GM12878 (cell line): ENCODE data around the gene ZSCAN20. TPM values are rescaled to one million over a fixed set of nuclear protein-coding genes. Genes with fewer than 3 reads are reported as not detected.

Experiments used
- ATAC-seq: fragments of 200-7000 bp; cut with Tn5 transposase; 3 replicates; pipeline ENCODE4 v1.9.1; 2020; ENCODE audit warnings: mild to moderate bottlenecking, moderate library complexity
- BruUV-seq: library from RNA; stranded (reverse); fragments of 400-500 nt; replicated peaks from 2 replicates; lab custom pipeline; 2021; lab: Mats Ljungman, UMichigan
- CTCF ChIA-PET: fragments of 300-600 bp; sonication (Branson Sonifier 250); formaldehyde crosslinking; extraction: SDS; loops from one replicate; lab custom pipeline; 2021; ENCODE audit warnings: inconsistent platforms; lab: Yijun Ruan, JAX
- POLR2A ChIA-PET: fragments of 350-600 bp; formaldehyde crosslinking; extraction: SDS; loops from one replicate; lab custom pipeline; 2021; ENCODE audit warnings: inconsistent platforms; lab: Charles Lee
- RAD21 ChIA-PET: fragments of 300-600 bp; sonication (Branson Sonifier 250); formaldehyde crosslinking; loops from one replicate; lab custom pipeline; 2023; ENCODE audit warnings: antibody characterized with exemption; ENCODE audit not compliant: unreplicated experiment; lab: Charles Lee
- SMC1A ChIA-PET: fragments of 300-600 bp; sonication (Branson Sonifier 250); formaldehyde crosslinking; loops from one replicate; lab custom pipeline; 2023; ENCODE audit not compliant: unreplicated experiment, uncharacterized antibody; lab: Charles Lee
- DNase-seq: peaks from one replicate; pipeline ENCODE4 v3.0.0-alpha.2; 2011; ENCODE audit warnings: low read depth, low spot score
- FAIRE-seq: peaks from 3 replicates; lab custom pipeline; 2011; peaks lifted over from hg19 to GRCh38; lab: Jason Lieb, UNC
- H2AFZ ChIP-seq: 2 replicates; pipeline ENCODE4 v1.6.0; 2011; ENCODE audit warnings: low read depth, low read length, control low read depth; ENCODE audit not compliant: control insufficient read depth
- H3K27ac ChIP-seq: 2 replicates; pipeline ENCODE4 v1.5.1; 2011; ENCODE audit warnings: control low read depth; ENCODE audit not compliant: control insufficient read depth, insufficient read depth
- H3K27me3 ChIP-seq, 2 experiments: replicated peaks in 1 of 2; 2 replicates each; pipeline versions ENCODE4 v1.6.0 to v1.6.1; 2011; ENCODE audit warnings: low read length in 1 of 2; ENCODE audit not compliant: control insufficient read depth in 2 of 2, insufficient read depth in 2 of 2
- H3K36me3 ChIP-seq, 2 experiments: 2 replicates each; pipeline ENCODE4 v1.5.1; 2011; ENCODE audit warnings: low read length in 1 of 2; ENCODE audit not compliant: control insufficient read depth in 2 of 2, insufficient read depth in 2 of 2
- H3K4me1 ChIP-seq: 2 replicates; pipeline ENCODE4 v1.6.1; 2011; ENCODE audit warnings: mild to moderate bottlenecking, low read length, moderate library complexity, mixed read lengths; ENCODE audit not compliant: control insufficient read depth, insufficient read depth
- H3K4me2 ChIP-seq: 2 replicates; pipeline ENCODE4 v1.6.0; 2011; ENCODE audit warnings: control low read depth; ENCODE audit not compliant: control insufficient read depth, insufficient read depth
- H3K4me3 ChIP-seq: fragments of 200-600 bp; sonication (generic); 2 replicates; pipeline ENCODE4 v1.5.1; 2016
- H3K79me2 ChIP-seq: 2 replicates; pipeline ENCODE4 v1.6.0; 2011; ENCODE audit warnings: low read length; ENCODE audit not compliant: control insufficient read depth, insufficient read depth
- H3K9ac ChIP-seq: 2 replicates; pipeline ENCODE4 v1.8.0; 2011; ENCODE audit warnings: low read length, control low read depth, mixed read lengths; ENCODE audit not compliant: control insufficient read depth, insufficient read depth
- H3K9me3 ChIP-seq: replicated peaks from 3 replicates; pipeline ENCODE4 v1.5.1; 2011; ENCODE audit warnings: mild to moderate bottlenecking, low read length; ENCODE audit not compliant: control insufficient read depth, insufficient read depth
- H4K20me1 ChIP-seq: 2 replicates; pipeline ENCODE4 v1.6.0; 2011; ENCODE audit not compliant: control insufficient read depth, insufficient read depth
- ATF7 ChIP-seq: fragments of 450-650 bp; IDR thresholded peaks from 2 replicates; pipeline ENCODE4 v1.6.1; 2016; ENCODE audit warnings: low read depth, mild to moderate bottlenecking
- CBX3 ChIP-seq: fragments of 200-600 bp; sonication (generic); IDR thresholded peaks from 2 replicates; pipeline ENCODE4 v1.6.1; 2016; ENCODE audit warnings: low read depth, borderline replicate concordance
- GATAD2B ChIP-seq: fragments of 450-650 bp; conservative IDR thresholded peaks from 2 replicates; pipeline ENCODE4 v1.6.1; 2017; ENCODE audit warnings: low read depth, mild to moderate bottlenecking, moderate library complexity
- IRF4 ChIP-seq: IDR thresholded peaks from 2 replicates; pipeline ENCODE4 v1.6.1; 2011; ENCODE audit warnings: low read depth, low read length
- RB1 ChIP-seq: fragments of 450-650 bp; formaldehyde crosslinking; IDR thresholded peaks from 2 replicates; pipeline ENCODE4 v1.6.1; 2017; ENCODE audit warnings: mild to moderate bottlenecking, borderline replicate concordance
- RELA ChIP-seq: fragments of 450-650 bp; IDR thresholded peaks from 2 replicates; pipeline ENCODE4 v1.8.0; 2014; ENCODE audit warnings: borderline replicate concordance; ENCODE audit not compliant: partially characterized antibody
- SUPT20H ChIP-seq: IDR thresholded peaks from 2 replicates; pipeline ENCODE4 v1.6.1; 2011; ENCODE audit warnings: low read depth, mild to moderate bottlenecking, low read length, moderate library complexity, borderline replicate concordance; ENCODE audit not compliant: control insufficient read depth
- ZZZ3 ChIP-seq: IDR thresholded peaks from 2 replicates; pipeline ENCODE4 v1.6.1; 2011; ENCODE audit warnings: low read depth; ENCODE audit not compliant: control insufficient read depth, insufficient read length
- WGBS: methylation state at CpG from one replicate; pipeline ENCODE4 v1.1.6; 2016; ENCODE audit warnings: low lambda C conversion rate; ENCODE audit not compliant: insufficient replicate concordance, insufficient coverage; ENCODE audit errors: missing lambda C conversion rate; 5-methylcytosine and 5-hydroxymethylcytosine counted together
- in situ Hi-C: fragments of 300-500 bp; cut with MboI; formaldehyde crosslinking; loops from 9 replicates; pipeline ENCODE4 v1.14.3; 2018; ENCODE audit warnings: mixed read lengths
- intact Hi-C: fragments of 100-400 bp; cut with micrococcal nuclease; formaldehyde crosslinking; loops from one replicate; pipeline ENCODE4 v1.14.2; 2022; ENCODE audit not compliant: unreplicated experiment
- polyA plus RNA-seq, 11 experiments: library from polyadenylated mRNA; depleted of rRNA in 4 of 11; unstranded in 6 of 11; stranded (reverse) in 5 of 11; fragments of >200 nt; fragmentation: Nextera tagmentation in 4 of 11; fragmentation: Illumina TruSeq in 1 of 11; extraction: Ambion mirVana in 4 of 11; extraction: Trizol in 1 of 11; gene quantifications; 1 replicate in 1 of 11; 2 replicates in 10 of 11; pipeline versions ENCODE4 v1.2.1 to v1.2.3, GENCODE V29; 2011 to 2016; ENCODE audit warnings: inconsistent platforms in 2 of 11, missing spikeins in 2 of 11, low read depth in 1 of 11
- total RNA-seq, 4 experiments: library from RNA; depleted of rRNA in 3 of 4; stranded (reverse); fragments of >200 nt in 3 of 4; fragmentation: Illumina TruSeq in 1 of 4; extraction: Trizol in 1 of 4; gene quantifications; 2 replicates each; pipeline versions ENCODE4 v1.2.1 to v1.2.3, GENCODE V29; 2013 to 2021
- TF ChIP-seq, protein P1 (sequence below): fragments of 450-650 bp; IDR thresholded peaks from 2 replicates; pipeline ENCODE4 v1.6.1; 2017; ENCODE audit warnings: mild to moderate bottlenecking, moderate library complexity
- TF ChIP-seq, protein P2 (sequence below): fragments of 450-650 bp; IDR thresholded peaks from 2 replicates; pipeline ENCODE4 v1.6.1; 2016; ENCODE audit warnings: mild to moderate bottlenecking

The ZSCAN20 gene
- total and polyA plus RNA-seq, 10 of the 15 experiments (the other 5 are each of a cell fraction or from before 2014, with no cell fraction given): 0.35 to 5.1 (median 2.4) TPM

DNA sequence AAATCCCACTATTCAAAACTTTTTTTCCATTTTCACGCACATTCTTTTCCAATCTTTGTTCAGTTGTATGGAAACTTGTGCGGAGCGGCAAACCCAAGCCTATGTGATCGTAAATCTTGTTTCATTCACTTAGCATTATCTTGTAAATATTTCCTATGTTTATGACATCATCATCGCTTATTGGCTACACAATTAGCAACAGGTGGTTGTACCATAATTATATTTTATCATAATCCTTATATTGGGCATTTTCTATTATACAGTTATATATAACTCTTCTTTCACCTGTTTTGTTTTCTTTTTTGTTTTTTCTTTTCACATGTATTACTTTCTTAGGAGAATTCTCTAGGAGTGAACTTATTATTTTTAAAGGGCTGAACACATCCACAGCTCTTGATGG is 65.4 kb downstream of the ZSCAN20 start:
- no peaks in the 10 kb centered on the region; a peak in 1 of 4 replicates for H3K27me3 ChIP-seq
- in situ Hi-C loops: no loop called here
- H3K79me2 ChIP-seq: no peaks in the 10 kb centered on the region
- H3K9ac ChIP-seq: no peak overlapping the region
- ChIA-PET CTCF (no interaction called here), POLR2A (no interaction called here), SMC1A (no interaction called here), RAD21 (no interaction called here)
- no peak for DNase-seq
- 76% methylated on average over 5 of the region's 5 CpGs for WGBS
- no peaks in the 10 kb centered on the region for H3K4me1 ChIP-seq
- no peak overlapping the region for H3K27ac ChIP-seq
- BruUV-seq: no TSS peak
- ATAC-seq: no peak
- H2AFZ ChIP-seq: no peak overlapping the region
- no peaks in the 10 kb centered on the region for H4K20me1 ChIP-seq
- intact Hi-C loops: no loop called here
- H3K4me3 ChIP-seq: no peak overlapping the region
- no peak for FAIRE-seq
- H3K36me3 ChIP-seq: no peaks in the 10 kb centered on the region
- H3K4me2 ChIP-seq: no peak overlapping the region
- TF ChIP-seq RELA (no peak), SUPT20H (no peak), RB1 (no peak), ZZZ3 (no peak), ATF7 (no peak), IRF4 (no peak), GATAD2B (no peak), CBX3 (no peak)
- TF ChIP-seq, protein P1, sequence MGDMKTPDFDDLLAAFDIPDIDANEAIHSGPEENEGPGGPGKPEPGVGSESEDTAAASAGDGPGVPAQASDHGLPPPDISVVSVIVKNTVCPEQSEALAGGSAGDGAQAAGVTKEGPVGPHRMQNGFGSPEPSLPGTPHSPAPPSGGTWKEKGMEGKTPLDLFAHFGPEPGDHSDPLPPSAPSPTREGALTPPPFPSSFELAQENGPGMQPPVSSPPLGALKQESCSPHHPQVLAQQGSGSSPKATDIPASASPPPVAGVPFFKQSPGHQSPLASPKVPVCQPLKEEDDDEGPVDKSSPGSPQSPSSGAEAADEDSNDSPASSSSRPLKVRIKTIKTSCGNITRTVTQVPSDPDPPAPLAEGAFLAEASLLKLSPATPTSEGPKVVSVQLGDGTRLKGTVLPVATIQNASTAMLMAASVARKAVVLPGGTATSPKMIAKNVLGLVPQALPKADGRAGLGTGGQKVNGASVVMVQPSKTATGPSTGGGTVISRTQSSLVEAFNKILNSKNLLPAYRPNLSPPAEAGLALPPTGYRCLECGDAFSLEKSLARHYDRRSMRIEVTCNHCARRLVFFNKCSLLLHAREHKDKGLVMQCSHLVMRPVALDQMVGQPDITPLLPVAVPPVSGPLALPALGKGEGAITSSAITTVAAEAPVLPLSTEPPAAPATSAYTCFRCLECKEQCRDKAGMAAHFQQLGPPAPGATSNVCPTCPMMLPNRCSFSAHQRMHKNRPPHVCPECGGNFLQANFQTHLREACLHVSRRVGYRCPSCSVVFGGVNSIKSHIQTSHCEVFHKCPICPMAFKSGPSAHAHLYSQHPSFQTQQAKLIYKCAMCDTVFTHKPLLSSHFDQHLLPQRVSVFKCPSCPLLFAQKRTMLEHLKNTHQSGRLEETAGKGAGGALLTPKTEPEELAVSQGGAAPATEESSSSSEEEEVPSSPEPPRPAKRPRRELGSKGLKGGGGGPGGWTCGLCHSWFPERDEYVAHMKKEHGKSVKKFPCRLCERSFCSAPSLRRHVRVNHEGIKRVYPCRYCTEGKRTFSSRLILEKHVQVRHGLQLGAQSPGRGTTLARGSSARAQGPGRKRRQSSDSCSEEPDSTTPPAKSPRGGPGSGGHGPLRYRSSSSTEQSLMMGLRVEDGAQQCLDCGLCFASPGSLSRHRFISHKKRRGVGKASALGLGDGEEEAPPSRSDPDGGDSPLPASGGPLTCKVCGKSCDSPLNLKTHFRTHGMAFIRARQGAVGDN: no peak
- TF ChIP-seq, protein P2, sequence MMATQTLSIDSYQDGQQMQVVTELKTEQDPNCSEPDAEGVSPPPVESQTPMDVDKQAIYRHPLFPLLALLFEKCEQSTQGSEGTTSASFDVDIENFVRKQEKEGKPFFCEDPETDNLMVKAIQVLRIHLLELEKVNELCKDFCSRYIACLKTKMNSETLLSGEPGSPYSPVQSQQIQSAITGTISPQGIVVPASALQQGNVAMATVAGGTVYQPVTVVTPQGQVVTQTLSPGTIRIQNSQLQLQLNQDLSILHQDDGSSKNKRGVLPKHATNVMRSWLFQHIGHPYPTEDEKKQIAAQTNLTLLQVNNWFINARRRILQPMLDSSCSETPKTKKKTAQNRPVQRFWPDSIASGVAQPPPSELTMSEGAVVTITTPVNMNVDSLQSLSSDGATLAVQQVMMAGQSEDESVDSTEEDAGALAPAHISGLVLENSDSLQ: no peak
- no peaks in the 10 kb centered on the region; the same call in 2 of the 3 replicates for H3K9me3 ChIP-seq
